ENCODE results near the gene RNU1-3.
"Not testable (repeated sequence)": the region's sequence is repeated elsewhere in the genome, so short reads cannot be mapped to it uniquely, and the experiment has no call there.

The RNU1-3 gene

GRCh38 chr1:16666502-16667413 is at the start of gene RNU1-3:
Gene RNU1-3 (minus strand): TSS chr1:16666948.
- not testable (repeated sequence) for DNase-seq

- not testable (repeated sequence) for DNase-seq
Measured at GRCh38 chr1:16713480-16713879, 46.7 kb upstream of the RNU1-3 start.

DNA sequence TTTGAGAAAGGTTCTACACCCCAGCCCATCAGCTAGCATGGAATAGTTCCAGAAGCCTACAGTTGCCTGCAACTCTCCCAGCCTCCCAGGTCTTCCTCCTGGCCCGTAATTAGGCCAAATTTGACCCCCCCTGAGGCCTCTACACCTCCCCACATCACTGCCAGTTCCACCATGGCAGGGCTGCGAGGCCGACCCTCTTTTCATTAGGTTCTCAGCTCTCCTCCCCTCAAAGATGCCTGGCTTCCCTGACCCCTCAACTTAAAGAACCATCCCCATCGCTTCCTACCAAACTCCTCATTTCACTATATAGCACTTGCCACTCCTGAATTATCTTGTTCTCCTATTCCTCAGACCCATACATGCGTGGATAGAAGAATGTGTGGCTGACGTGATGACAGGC is 46.2 kb upstream of the RNU1-3 start:
- not testable (repeated sequence) for DNase-seq

DNA sequence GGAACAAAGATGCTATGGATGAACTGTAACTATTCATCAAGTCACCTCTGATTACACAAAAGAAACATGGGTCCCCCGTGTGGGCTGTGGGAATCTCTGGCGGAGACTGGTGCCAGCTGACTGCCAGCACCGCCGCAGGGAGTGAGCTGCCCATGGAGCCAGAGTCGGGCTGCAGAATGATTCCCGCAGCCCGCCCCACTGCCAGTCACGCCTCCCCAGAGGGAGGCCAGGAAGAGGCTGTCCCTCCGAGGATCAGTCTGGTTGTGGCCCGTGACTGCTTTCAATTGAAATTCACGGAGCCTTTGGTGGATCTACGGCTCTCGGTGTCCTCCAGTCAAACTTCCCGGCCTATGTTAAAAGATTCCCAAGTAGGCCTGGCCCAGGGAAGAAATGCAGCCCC is 45.8 kb upstream of the RNU1-3 start:
- not testable (repeated sequence) for DNase-seq

DNA sequence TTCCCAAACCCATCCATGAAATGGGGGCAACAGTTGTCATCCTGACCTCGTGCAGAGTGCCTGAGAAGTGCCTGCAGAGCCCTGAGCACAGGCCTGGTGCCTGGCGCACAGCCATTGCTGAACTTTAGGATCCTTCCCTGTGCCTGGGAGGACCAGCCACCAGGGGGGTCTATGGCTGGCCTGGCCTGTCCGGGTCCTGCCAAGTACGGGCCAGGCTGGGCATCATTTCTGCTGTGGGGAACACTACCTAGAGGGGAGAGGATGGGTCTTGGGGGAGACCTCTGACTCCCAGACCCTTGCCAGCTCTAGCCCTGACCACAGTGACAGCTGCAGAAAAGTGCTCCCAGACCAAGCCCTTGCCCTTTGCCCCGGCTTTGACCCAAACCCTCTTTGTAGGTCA is 45.4 kb upstream of the RNU1-3 start:
- not testable (repeated sequence) for DNase-seq

DNA sequence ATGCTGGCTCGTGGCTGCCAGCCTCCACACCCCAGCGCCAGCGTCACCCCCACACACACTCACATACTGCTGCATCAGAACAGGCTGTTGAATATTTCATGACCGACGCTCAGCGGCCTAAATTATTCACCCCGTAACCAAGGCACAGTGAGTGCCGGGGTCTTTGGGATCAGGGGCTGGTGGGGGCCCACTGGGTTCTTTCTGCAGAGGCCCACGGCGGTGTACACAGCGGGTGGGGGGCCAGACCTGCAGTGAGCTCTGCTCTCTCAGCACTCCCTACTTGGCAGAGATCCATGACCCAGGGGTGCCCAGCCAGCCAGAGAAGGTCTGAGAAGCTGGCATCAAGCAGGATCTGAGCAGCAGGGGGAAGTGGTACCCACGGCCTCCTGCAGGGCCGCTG is 43.9 kb upstream of the RNU1-3 start:
- DNase-seq: not testable (repeated sequence)

- DNase-seq: not testable (repeated sequence)
Measured at GRCh38 chr1:16709659-16710087, 42.9 kb upstream of the RNU1-3 start.

GRCh38 chr1:16708704-16709103 is 42.0 kb upstream of the RNU1-3 start:
- DNase-seq: not testable (repeated sequence)

GRCh38 chr1:16707130-16708093 is 40.7 kb upstream of the RNU1-3 start:
- not testable (repeated sequence) for DNase-seq

DNA sequence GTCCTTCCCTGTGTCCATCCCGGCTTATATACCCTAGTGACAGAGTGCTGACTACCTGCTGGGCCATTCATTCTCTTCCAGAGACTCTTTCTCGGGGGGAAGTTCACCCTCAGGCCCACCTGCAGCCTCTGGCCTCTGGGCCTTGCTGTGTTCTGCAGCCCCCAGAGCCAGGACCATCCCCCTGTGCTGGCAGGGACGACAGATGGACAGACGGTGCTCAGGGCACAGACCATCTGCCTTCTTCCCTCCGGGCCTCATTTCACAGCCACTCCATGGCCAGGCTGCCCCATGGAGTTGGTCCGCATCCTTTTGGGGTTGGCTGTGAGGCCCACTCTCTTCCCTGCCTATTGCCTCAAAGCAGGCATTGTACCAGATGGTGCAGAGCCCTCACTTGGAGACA is 39.6 kb upstream of the RNU1-3 start:
- DNase-seq: not testable (repeated sequence)

GRCh38 chr1:16704502-16705100 is 37.9 kb upstream of the RNU1-3 start:
- DNase-seq: not testable (repeated sequence)

DNA sequence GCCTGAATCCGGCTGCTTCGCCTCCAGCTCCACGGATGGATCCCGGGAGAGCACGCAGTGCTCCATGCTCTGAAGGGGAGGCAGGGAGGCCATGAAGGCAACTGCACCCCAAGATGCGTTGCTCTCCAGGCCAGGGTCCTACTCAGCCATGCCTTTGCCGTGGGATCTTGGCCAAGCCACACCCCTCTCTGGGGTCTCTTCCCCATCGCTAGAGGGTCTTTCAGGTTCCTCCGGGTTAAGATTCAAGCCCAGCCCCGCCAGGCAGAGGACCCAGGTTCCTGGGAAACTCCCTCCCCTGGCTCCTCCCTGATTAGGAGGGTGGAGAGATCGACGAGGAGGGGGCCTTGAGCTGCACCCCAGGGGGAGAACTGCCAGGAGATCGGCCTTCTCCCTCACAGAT is 37.3 kb upstream of the RNU1-3 start:
- DNase-seq: not testable (repeated sequence)

DNA sequence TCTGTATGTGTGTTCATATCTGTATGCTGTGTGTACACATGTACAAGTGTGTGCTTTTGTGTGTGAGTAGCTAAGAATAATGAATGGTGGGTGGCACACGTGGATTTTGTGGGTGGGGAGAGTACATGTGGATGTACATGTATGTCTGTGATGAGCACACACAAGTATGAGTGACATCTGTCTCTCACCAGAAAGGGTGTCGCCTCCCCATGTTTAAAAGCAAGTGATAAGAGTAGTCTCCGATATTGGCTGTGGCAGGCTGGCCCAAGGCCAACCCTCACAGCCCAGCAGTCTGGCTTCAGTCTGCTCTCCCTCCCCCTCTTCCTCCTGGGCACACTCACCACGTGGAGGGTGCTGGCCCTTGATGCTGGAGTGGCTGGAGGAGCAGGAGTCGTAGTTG is 36.9 kb upstream of the RNU1-3 start:
- DNase-seq: not testable (repeated sequence)

GRCh38 chr1:16703141-16703540 is 36.4 kb upstream of the RNU1-3 start:
- not testable (repeated sequence) for DNase-seq

GRCh38 chr1:16702280-16702679 is 35.5 kb upstream of the RNU1-3 start:
- DNase-seq: not testable (repeated sequence)

- not testable (repeated sequence) for DNase-seq
Measured at GRCh38 chr1:16701189-16701588, 34.4 kb upstream of the RNU1-3 start.

DNA sequence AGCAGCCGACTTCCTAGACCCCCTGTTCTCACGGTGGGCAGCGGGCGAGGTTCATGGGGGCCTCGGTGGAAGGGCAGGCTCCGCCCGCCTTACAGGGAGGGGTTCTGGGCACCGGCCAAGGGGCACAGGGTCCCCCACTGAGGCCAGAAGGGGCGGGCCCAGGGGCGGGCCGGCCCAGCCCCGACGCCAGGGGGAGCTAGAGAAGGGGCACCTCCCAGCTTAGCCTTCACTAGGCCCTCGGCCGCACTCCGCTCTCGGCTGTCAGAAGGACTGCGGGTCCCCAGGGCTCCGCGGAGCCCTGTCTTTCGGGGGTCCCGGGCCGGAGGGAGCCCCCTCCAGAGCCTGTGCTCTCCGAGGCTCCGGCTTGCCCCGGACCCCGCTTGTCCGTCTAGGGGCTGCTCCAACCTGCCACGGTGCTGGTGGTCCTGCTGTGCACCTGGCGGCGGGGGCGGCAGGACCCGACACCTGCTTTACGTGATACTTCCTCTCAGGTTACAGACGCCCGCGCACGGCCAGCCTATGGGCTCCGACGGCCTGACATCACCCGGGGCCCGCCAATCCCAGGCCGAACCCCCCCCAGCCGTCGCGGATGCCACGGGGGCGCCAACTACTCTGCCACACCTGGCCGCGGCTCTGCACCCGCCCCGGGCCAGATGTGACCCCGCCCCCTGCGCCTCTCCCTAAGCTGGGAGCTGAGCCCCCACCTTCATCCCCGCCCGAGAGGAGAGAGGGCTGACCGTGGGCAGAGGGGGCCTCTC is 33.6 kb upstream of the RNU1-3 start:
- not testable (repeated sequence) for DNase-seq

GRCh38 chr1:16699440-16699839 is 32.7 kb upstream of the RNU1-3 start:
- DNase-seq: not testable (repeated sequence)

DNA sequence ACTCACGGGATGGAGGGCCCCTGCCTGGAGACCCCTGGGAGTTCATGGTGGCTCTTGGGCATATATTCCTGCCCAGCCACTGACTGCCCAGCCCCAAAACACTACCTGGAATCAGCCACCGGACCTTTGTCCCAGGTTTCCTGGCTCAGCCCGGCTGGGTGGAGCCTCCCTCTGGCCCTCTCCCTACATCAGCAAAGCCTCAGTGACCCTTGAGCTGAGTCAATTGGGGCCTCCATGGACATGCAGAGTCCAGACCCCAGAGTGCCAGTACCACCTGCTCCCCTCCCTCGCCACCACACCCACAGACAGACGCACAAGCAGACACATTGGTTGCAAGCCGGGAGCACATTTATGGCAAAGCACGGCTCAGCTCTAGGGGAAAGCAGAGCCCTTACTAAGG is 30.4 kb upstream of the RNU1-3 start:
- not testable (repeated sequence) for DNase-seq

- not testable (repeated sequence) for DNase-seq
Measured at GRCh38 chr1:16696507-16697150, 29.9 kb upstream of the RNU1-3 start.

- not testable (repeated sequence) for DNase-seq
Measured at GRCh38 chr1:16694308-16694702, 27.6 kb upstream of the RNU1-3 start.

All from 8988T (cell line).